C4-2B (cell line): ENCODE results near the gene RHEB.

Source experiments
- CTCF ChIP-seq: fragments of 450-650 bp; conservative IDR thresholded peaks from 2 replicates; pipeline ENCODE4 v1.5.1; 2017; ENCODE audit warnings: mild to moderate bottlenecking
- ZFX ChIP-seq: fragments of 450-650 bp; IDR thresholded peaks from 2 replicates; pipeline ENCODE4 v1.6.1; 2017

GRCh38 chr7:151452680-151453325 is 66.9 kb downstream of the RHEB start:
- TF ChIP-seq CTCF, result no peak
- TF ChIP-seq ZFX, result no peak
